GM21390 (cell line): Measurements from ENCODE around the gene NKD2.
"Not testable (repeated sequence)": the region's sequence is repeated elsewhere in the genome, so short reads cannot be mapped to it uniquely, and the experiment has no call there.

Source experiments
- ATAC-seq: cut with Tn5 transposase; IDR thresholded peaks from one replicate; pipeline ENCODE4 v1.9.1; 2021; ENCODE audit not compliant: unreplicated experiment

Gene NKD2

GRCh38 chr5:1066676-1067075 lies 58.1 kb downstream of the NKD2 start:
- ATAC-seq: no peak

DNA sequence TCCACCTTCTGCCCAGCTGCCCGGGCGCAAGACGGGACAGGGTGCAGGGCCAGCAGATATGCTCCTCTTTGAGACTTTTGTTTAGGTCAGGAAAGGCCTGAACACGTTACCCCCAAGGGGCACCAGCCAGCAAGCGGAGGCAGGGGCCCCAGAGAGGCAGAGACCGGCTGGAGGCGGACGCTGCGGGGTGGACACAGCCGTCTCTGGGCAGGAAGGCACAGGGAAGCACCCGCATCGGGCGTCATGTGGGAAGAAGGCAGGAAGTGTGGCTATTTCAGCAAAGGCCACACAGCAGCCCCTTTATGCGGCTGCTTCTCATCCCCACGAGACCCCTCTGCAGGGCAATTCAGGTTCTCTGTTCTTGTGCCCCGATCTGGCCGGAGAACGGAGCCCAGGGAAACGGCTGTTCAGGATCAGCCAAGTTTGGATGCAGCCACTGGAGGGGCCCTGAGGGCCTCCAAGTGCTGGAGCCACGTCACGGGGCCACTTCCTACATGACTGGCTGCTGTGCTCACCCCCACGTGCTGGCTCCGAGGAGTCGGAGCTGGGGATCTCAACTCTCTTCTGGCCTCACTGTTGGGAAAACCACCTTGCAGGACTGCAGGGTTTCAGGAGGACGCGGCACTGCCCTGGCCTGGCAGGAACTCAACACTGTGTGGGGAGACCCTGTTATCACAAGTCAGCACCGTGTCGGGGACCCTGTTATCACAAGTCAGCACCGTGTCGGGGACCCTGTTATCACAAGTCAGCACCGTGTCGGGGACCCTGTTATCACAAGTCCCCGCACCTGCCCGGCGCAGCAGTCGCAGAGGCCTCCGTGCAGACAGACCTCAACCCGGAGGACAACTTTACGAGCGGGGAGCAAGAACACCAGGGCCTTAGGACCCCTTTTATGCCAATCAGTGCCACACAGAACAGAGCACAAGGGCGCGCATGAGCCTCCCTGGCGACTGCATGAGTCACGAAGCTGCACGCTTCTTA lies 58.8 kb downstream of the NKD2 start:
- ATAC-seq: no peak

GRCh38 chr5:1068204-1068894 lies 59.7 kb downstream of the NKD2 start:
- ATAC-seq: no peak

DNA sequence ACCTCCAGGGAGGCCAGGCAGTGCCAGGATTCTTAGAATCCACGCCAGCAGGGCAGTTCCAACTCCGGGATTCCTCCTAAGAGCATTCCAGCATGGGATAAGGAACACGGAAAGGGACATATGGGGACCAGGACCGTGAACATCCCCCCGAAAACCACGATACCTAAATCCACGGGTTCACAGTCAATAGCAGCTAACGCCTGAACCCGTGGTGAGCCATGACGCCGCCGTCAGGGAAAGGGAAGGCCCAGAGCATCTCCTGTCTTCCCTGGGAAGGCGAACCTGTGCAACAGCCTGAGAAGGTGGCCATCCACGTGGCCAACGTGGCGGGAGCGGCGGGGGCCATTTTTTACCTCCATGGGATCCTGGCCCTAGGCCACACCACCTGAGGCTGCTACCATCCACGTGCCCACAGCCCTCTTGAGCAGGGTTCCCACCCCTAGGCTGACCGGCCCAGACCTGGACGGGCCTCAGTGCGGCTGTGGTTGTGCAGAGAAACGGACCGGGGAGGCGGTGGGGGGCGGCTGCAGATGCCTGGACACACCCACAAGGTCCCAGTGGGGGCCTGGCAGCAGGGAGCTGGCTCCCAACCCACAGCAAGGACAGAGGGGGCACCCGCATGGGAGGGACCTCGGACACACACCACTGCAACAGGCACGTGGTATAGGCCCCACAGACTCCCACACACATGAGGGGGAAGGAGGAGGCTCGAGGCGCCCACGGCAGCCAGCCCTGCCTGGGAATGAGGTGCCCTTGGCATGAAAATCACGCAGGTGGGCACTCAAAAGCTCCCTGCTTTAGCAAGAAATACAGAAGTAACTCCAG lies 60.5 kb downstream of the NKD2 start:
- ATAC-seq: no peak

DNA sequence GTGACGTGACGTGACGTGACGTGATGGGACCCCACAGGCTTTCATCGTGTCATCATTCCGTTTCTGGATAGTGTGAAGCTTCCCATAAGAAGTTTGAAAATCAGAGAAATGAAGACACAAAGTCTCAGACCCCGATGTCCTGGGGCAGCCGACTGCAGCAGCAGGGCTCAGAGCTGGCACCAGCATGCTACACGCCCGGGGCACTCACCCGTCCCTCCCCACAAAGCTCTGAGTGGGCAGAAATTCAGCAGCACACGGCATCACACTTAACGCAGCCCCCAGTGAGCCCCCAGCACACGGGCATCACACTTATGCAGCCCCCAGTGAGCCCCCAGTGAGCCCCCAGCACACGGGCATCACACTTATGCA lies 61.1 kb downstream of the NKD2 start:
- ATAC-seq: no peak

- ATAC-seq: no peak
Measured at GRCh38 chr5:1073239-1074102, 64.9 kb downstream of the NKD2 start.

DNA sequence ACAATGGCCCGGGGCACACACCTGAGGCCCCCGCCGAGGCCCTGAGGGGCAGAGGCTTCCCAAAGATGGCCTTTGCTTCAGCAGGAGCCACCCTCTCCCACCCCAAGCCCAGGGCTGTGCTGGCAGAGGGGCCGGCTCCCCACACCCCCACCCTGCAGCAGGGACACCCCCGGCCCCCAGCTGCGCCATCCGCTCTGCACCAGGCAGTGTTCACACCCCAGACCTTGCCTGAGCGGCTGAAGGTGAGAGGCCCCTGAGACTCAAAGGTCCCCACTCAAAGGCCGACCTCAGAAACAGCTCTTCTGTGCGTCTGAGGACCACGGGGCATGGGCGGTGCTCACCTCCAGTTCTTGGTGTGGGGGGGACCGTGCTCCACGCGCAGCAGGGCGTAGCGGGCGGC lies 65.6 kb downstream of the NKD2 start:
- no peak for ATAC-seq

- ATAC-seq: no peak
Measured at GRCh38 chr5:1074816-1075554, 66.4 kb downstream of the NKD2 start.

DNA sequence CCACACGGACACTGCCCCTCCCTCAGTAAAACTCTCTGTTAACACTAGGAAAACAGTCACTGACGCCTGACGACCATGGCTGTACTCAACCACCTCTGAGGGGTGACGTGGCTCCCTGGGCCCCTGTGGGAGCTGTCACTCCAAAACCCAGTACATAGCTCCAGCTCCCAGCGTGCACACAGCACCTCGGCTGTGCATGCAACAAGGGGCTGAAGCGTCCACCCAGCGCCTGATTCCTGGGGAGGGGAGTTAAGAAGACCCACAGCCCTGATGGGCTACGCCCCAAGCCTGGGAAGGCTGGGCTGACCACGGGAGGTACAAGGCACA lies 66.9 kb downstream of the NKD2 start:
- no peak for ATAC-seq

DNA sequence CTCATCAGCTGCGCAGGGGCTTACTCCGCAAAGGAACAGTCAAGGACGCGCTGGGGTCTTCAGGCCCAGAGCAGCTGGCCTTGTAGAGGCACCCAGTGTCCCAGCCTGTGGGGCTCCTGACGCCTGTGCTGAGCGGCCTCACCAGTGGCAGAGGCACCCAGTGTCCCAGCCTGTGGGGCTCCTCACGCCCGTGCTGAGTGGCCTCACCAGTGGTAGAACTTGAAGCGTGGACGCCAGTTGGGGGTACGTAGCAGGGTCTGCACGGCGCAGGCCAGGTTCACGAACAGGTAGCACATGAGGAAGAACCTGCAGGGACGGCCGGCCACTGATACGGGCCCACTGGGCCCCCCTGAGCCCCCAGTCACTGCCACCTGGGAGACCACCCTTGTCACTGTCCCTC lies 67.3 kb downstream of the NKD2 start:
- ATAC-seq: no peak

DNA sequence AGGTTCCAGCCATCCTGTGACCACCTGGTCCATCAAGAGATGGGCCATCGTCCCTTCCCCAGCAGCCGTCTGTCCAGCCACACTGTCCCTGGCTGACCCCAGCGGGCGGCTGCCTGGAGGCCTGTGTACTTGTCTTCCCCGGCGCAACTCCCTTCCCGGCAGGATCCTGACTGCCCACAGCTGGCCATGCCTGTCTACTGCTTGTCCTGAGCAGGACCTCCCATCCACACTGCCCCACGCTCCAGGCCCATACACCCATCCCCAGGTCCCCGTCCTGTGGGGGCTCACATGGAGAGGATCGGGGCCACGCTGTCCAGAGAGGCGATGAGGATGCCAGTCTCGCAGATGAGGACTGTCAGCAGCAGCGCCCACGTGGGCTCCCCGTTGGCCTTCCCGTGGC lies 67.8 kb downstream of the NKD2 start:
- ATAC-seq: no peak

GRCh38 chr5:1077026-1077425 lies 68.4 kb downstream of the NKD2 start:
- no peak for ATAC-seq

GRCh38 chr5:1077491-1078020 lies 69.0 kb downstream of the NKD2 start:
- ATAC-seq: no peak

- ATAC-seq: no peak
Measured at GRCh38 chr5:1078206-1078605, 69.6 kb downstream of the NKD2 start.

- ATAC-seq: no peak
Measured at GRCh38 chr5:1078851-1079250, 70.2 kb downstream of the NKD2 start.

DNA sequence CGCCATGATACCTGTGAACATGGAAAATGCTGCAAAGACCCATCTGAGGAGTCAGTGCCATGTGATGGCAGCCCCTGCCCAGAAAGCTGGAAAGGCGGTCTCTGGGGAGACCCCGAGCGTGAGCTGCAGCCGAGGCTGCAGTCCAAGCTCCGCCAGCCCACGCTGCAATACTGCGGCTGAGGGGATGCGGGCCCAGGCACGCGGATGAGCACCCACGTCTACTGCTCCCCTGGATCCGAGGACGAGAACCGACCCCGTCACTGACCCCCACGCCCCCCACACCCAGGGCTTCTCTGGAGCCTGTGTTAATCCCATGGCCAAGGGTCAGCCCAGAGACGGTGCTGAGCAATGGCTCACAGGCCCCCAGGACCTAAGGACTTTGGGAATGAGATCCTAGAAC lies 70.9 kb downstream of the NKD2 start:
- no peak for ATAC-seq

GRCh38 chr5:1079961-1080360 lies 71.4 kb downstream of the NKD2 start:
- ATAC-seq: no peak

GRCh38 chr5:1080432-1080831 lies 71.8 kb downstream of the NKD2 start:
- ATAC-seq: no peak

- ATAC-seq: no peak
Measured at GRCh38 chr5:1081519-1081918, 72.9 kb downstream of the NKD2 start.

GRCh38 chr5:1083026-1083425 lies 74.4 kb downstream of the NKD2 start:
- ATAC-seq: not testable (repeated sequence)
